GM12878 (cell line): ENCODE results near the gene SSBP3. TPM values are rescaled to one million over a fixed set of nuclear protein-coding genes. Genes with fewer than 3 reads are reported as not detected.

Experiments used
- ATAC-seq: fragments of 200-7000 bp; cut with Tn5 transposase; 3 replicates; pipeline ENCODE4 v1.9.1; 2020; ENCODE audit warnings: mild to moderate bottlenecking, moderate library complexity
- BruUV-seq: library from RNA; stranded (reverse); fragments of 400-500 nt; replicated peaks from 2 replicates; lab custom pipeline; 2021; lab: Mats Ljungman, UMichigan
- CTCF ChIA-PET: fragments of 300-600 bp; sonication (Branson Sonifier 250); formaldehyde crosslinking; extraction: SDS; loops from one replicate; lab custom pipeline; 2021; ENCODE audit warnings: inconsistent platforms; lab: Yijun Ruan, JAX
- POLR2A ChIA-PET: fragments of 350-600 bp; formaldehyde crosslinking; extraction: SDS; loops from one replicate; lab custom pipeline; 2021; ENCODE audit warnings: inconsistent platforms; lab: Charles Lee
- RAD21 ChIA-PET: fragments of 300-600 bp; sonication (Branson Sonifier 250); formaldehyde crosslinking; loops from one replicate; lab custom pipeline; 2023; ENCODE audit warnings: antibody characterized with exemption; ENCODE audit not compliant: unreplicated experiment; lab: Charles Lee
- SMC1A ChIA-PET: fragments of 300-600 bp; sonication (Branson Sonifier 250); formaldehyde crosslinking; loops from one replicate; lab custom pipeline; 2023; ENCODE audit not compliant: unreplicated experiment, uncharacterized antibody; lab: Charles Lee
- DNase-seq: peaks from one replicate; pipeline ENCODE4 v3.0.0-alpha.2; 2011; ENCODE audit warnings: low read depth, low spot score
- FAIRE-seq: peaks from 3 replicates; lab custom pipeline; 2011; peaks lifted over from hg19 to GRCh38; lab: Jason Lieb, UNC
- H2AFZ ChIP-seq: 2 replicates; pipeline ENCODE4 v1.6.0; 2011; ENCODE audit warnings: low read depth, low read length, control low read depth; ENCODE audit not compliant: control insufficient read depth
- H3K27ac ChIP-seq: 2 replicates; pipeline ENCODE4 v1.5.1; 2011; ENCODE audit warnings: control low read depth; ENCODE audit not compliant: control insufficient read depth, insufficient read depth
- H3K27me3 ChIP-seq, 2 experiments: replicated peaks in 1 of 2; 2 replicates each; pipeline versions ENCODE4 v1.6.0 to v1.6.1; 2011; ENCODE audit warnings: low read length in 1 of 2; ENCODE audit not compliant: control insufficient read depth in 2 of 2, insufficient read depth in 2 of 2
- H3K36me3 ChIP-seq, 2 experiments: 2 replicates each; pipeline ENCODE4 v1.5.1; 2011; ENCODE audit warnings: low read length in 1 of 2; ENCODE audit not compliant: control insufficient read depth in 2 of 2, insufficient read depth in 2 of 2
- H3K4me1 ChIP-seq: 2 replicates; pipeline ENCODE4 v1.6.1; 2011; ENCODE audit warnings: mild to moderate bottlenecking, low read length, moderate library complexity, mixed read lengths; ENCODE audit not compliant: control insufficient read depth, insufficient read depth
- H3K4me2 ChIP-seq: 2 replicates; pipeline ENCODE4 v1.6.0; 2011; ENCODE audit warnings: control low read depth; ENCODE audit not compliant: control insufficient read depth, insufficient read depth
- H3K4me3 ChIP-seq: fragments of 200-600 bp; sonication (generic); 2 replicates; pipeline ENCODE4 v1.5.1; 2016
- H3K79me2 ChIP-seq: 2 replicates; pipeline ENCODE4 v1.6.0; 2011; ENCODE audit warnings: low read length; ENCODE audit not compliant: control insufficient read depth, insufficient read depth
- H3K9ac ChIP-seq: 2 replicates; pipeline ENCODE4 v1.8.0; 2011; ENCODE audit warnings: low read length, control low read depth, mixed read lengths; ENCODE audit not compliant: control insufficient read depth, insufficient read depth
- H3K9me3 ChIP-seq: replicated peaks from 3 replicates; pipeline ENCODE4 v1.5.1; 2011; ENCODE audit warnings: mild to moderate bottlenecking, low read length; ENCODE audit not compliant: control insufficient read depth, insufficient read depth
- H4K20me1 ChIP-seq: 2 replicates; pipeline ENCODE4 v1.6.0; 2011; ENCODE audit not compliant: control insufficient read depth, insufficient read depth
- CHD4 ChIP-seq: fragments of 200-600 bp; sonication (generic); IDR thresholded peaks from 2 replicates; pipeline ENCODE4 v1.6.1; 2016; ENCODE audit warnings: mild to moderate bottlenecking
- CREB1 ChIP-seq: IDR thresholded peaks from 2 replicates; pipeline ENCODE4 v1.6.1; 2012; ENCODE audit warnings: low read depth, mild to moderate bottlenecking, inconsistent platforms
- GATAD2B ChIP-seq: fragments of 450-650 bp; conservative IDR thresholded peaks from 2 replicates; pipeline ENCODE4 v1.6.1; 2017; ENCODE audit warnings: low read depth, mild to moderate bottlenecking, moderate library complexity
- HDGF ChIP-seq: fragments of 450-650 bp; IDR thresholded peaks from 2 replicates; pipeline ENCODE4 v1.6.1; 2016; ENCODE audit warnings: antibody characterized with exemption
- KLF5 ChIP-seq: fragments of 450-650 bp; IDR thresholded peaks from 2 replicates; pipeline ENCODE4 v1.6.1; 2014; ENCODE audit warnings: mild to moderate bottlenecking; ENCODE audit not compliant: partially characterized antibody
- MTA2 ChIP-seq: fragments of 450-650 bp; IDR thresholded peaks from 2 replicates; pipeline ENCODE4 v1.6.1; 2016; ENCODE audit warnings: low read depth, mild to moderate bottlenecking, moderate library complexity
- NFYB ChIP-seq: IDR thresholded peaks from 2 replicates; pipeline ENCODE4 v1.6.1; 2011; ENCODE audit warnings: low read depth, mild to moderate bottlenecking, low read length, improper control_type of control experiment, moderate library complexity; ENCODE audit not compliant: insufficient read depth
- ZNF384 ChIP-seq: IDR thresholded peaks from 2 replicates; pipeline ENCODE4 v1.6.1; 2012; ENCODE audit warnings: low read depth, mild to moderate bottlenecking, low read length, improper control_type of control experiment, borderline replicate concordance
- WGBS: methylation state at CpG from one replicate; pipeline ENCODE4 v1.1.6; 2016; ENCODE audit warnings: low lambda C conversion rate; ENCODE audit not compliant: insufficient replicate concordance, insufficient coverage; ENCODE audit errors: missing lambda C conversion rate; 5-methylcytosine and 5-hydroxymethylcytosine counted together
- in situ Hi-C: fragments of 300-500 bp; cut with MboI; formaldehyde crosslinking; loops from 9 replicates; pipeline ENCODE4 v1.14.3; 2018; ENCODE audit warnings: mixed read lengths
- intact Hi-C: fragments of 100-400 bp; cut with micrococcal nuclease; formaldehyde crosslinking; loops from one replicate; pipeline ENCODE4 v1.14.2; 2022; ENCODE audit not compliant: unreplicated experiment
- polyA plus RNA-seq, 11 experiments: library from polyadenylated mRNA; depleted of rRNA in 4 of 11; unstranded in 6 of 11; stranded (reverse) in 5 of 11; fragments of >200 nt; fragmentation: Nextera tagmentation in 4 of 11; fragmentation: Illumina TruSeq in 1 of 11; extraction: Ambion mirVana in 4 of 11; extraction: Trizol in 1 of 11; gene quantifications; 1 replicate in 1 of 11; 2 replicates in 10 of 11; pipeline versions ENCODE4 v1.2.1 to v1.2.3, GENCODE V29; 2011 to 2016; ENCODE audit warnings: inconsistent platforms in 2 of 11, missing spikeins in 2 of 11, low read depth in 1 of 11
- total RNA-seq, 4 experiments: library from RNA; depleted of rRNA in 3 of 4; stranded (reverse); fragments of >200 nt in 3 of 4; fragmentation: Illumina TruSeq in 1 of 4; extraction: Trizol in 1 of 4; gene quantifications; 2 replicates each; pipeline versions ENCODE4 v1.2.1 to v1.2.3, GENCODE V29; 2013 to 2021
- TF ChIP-seq, protein P1 (sequence below): fragments of 450-650 bp; IDR thresholded peaks from 2 replicates; pipeline ENCODE4 v1.6.1; 2018; ENCODE audit warnings: mild to moderate bottlenecking, low read depth, moderate library complexity; ENCODE audit not compliant: partially characterized antibody

Gene SSBP3
- total and polyA plus RNA-seq, 10 of the 15 experiments (the other 5 are each of a cell fraction or from before 2014, with no cell fraction given): 4.1 to 51.7 (median 17.1) TPM

DNA sequence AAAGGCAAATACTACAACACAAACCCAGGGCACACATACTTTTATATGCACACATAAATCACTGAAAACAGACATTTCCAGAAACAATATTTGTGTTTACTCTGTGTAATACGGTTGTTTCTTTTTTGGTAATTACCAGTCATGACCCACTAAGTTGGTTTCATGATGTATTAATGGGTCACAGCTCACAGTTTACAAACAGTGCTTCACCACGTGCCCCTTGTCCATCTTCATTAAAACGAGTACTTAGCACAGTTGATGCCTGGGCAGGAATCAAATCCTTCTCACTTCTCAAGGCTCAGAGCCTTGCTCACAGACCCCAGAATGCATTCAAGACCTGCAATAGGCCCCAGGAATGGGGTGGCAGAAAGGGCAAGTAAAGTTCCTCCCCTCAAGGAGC, 13.8 kb downstream of the SSBP3 start:
- peaks cover 10% of the 10 kb centered on the region for H3K79me2 ChIP-seq

More for the DNA sequence above, 13.8 kb downstream of the SSBP3 start:
- Histone ChIP-seq H3K36me3 (peaks cover 7 to 24% of the 10 kb centered on the region in 2 experiments), H3K4me1 (0 out of 2 replicates have a peak, but pooled peaks cover 3% of the 10 kb centered on the region), H3K9me3 (no peaks in the 10 kb centered on the region), H3K27me3 (no peaks in the 10 kb centered on the region), H4K20me1 (no peaks in the 10 kb centered on the region), H3K27ac (no peak overlapping the region), H3K4me2 (no peak overlapping the region), H3K9ac (no peak overlapping the region), H2AFZ (no peak overlapping the region), H3K4me3 (no peak overlapping the region)
- FAIRE-seq (no peak), DNase-seq (no peak), ATAC-seq (no peak)
- intact Hi-C loops (no loop called here), in situ Hi-C loops (no loop called here)
- TF ChIP-seq, protein P1, sequence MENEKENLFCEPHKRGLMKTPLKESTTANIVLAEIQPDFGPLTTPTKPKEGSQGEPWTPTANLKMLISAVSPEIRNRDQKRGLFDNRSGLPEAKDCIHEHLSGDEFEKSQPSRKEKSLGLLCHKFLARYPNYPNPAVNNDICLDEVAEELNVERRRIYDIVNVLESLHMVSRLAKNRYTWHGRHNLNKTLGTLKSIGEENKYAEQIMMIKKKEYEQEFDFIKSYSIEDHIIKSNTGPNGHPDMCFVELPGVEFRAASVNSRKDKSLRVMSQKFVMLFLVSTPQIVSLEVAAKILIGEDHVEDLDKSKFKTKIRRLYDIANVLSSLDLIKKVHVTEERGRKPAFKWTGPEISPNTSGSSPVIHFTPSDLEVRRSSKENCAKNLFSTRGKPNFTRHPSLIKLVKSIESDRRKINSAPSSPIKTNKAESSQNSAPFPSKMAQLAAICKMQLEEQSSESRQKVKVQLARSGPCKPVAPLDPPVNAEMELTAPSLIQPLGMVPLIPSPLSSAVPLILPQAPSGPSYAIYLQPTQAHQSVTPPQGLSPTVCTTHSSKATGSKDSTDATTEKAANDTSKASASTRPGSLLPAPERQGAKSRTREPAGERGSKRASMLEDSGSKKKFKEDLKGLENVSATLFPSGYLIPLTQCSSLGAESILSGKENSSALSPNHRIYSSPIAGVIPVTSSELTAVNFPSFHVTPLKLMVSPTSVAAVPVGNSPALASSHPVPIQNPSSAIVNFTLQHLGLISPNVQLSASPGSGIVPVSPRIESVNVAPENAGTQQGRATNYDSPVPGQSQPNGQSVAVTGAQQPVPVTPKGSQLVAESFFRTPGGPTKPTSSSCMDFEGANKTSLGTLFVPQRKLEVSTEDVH: no peak
- no peak for TF ChIP-seq CREB1
- no peak for TF ChIP-seq GATAD2B
- TF ChIP-seq KLF5: no peak
- no peak for TF ChIP-seq HDGF
- TF ChIP-seq NFYB: no peak
- no peak for TF ChIP-seq ZNF384
- no peak for TF ChIP-seq CHD4
- no peak for TF ChIP-seq MTA2
- ChIA-PET CTCF (no interaction called here), RAD21 (no interaction called here), POLR2A (no interaction called here), SMC1A (interaction anchor here (0.9 kb wide), 1 partner anchor 11 kb away, joined by 3 read pairs; no protein-coding TSS in a partner anchor)
- WGBS: 40% methylated on average over 3 of the region's 3 CpGs
- BruUV-seq: no TSS peak
